ENCODE results near the gene RILPL2. TPM values are rescaled to one million over a fixed set of nuclear protein-coding genes. Genes with fewer than 3 reads are reported as not detected.

The RILPL2 gene
- total and polyA plus RNA-seq, 2 of the 13 experiments (the other 11 are each of a cell fraction or from before 2014, with no cell fraction given) = 2.7 to 8.1 TPM

DNA sequence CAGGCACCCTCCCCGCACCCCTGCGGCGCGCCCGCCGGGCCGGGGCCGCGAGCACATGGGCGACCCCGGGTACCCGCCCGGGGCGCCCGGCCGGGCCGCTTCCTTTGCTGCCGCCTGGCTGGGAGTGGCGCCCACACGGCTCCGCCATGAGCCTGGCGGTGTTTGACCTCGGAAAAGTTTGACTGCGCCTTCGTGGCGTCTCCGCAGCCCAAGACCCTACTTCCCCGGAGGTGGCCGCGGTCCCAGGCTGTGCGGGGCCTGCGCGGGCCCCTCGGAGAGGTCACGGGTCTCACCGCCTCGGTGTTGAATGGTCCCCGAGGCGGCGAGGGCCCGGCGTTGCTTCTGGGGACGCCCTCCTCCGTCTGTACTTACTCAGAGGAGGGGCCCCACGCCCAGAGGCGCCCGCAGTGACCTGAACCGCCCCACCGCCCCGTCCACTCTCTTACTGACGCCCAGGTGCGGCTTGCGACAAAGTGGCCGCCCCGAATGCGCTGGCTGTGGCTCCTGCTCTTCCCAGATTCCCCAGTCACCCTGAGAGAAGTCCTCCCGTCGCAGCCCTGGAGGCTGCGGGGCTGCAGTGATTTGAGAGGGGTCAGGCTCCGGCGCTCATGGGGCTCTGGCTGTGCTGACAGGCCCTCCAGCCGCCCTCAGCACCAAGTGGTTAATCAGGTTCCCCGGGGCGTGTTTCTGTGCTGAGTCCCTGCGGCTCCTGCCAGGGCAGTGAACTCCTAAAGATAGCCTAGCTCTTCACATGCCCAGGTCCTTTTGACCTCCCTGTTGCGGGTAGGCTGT lies 46.7 kb downstream of the RILPL2 start (continued):
- TF ChIP-seq RARG (CRISPR knock-in tag; IDR thresholded peaks at IDR 0.05; ENCODE audit: low read depth) (no peak), ZNF501 (CRISPR knock-in tag; IDR thresholded peaks at IDR 0.05) (no peak), NR1H2 (CRISPR knock-in tag; IDR thresholded peaks at IDR 0.05; ENCODE audit: borderline replicate concordance, low read depth) (no peak), KAT7 (CRISPR knock-in tag; IDR thresholded peaks at IDR 0.05; ENCODE audit: borderline replicate concordance) (no peak), ZNF841 (CRISPR knock-in tag; IDR thresholded peaks at IDR 0.05; ENCODE audit: borderline replicate concordance) (no peak), ZNF382 (CRISPR knock-in tag; IDR thresholded peaks at IDR 0.05; ENCODE audit: borderline replicate concordance) (no peak), ZNF354B (CRISPR knock-in tag; IDR thresholded peaks at IDR 0.05) (no peak; the same call in 1 of the 2 replicates), KMT2B (CRISPR knock-in tag; IDR thresholded peaks at IDR 0.05) (0 out of 2 replicates have a peak, but pooled peaks have one; percentile 31), ISL2 (CRISPR knock-in tag; IDR thresholded peaks at IDR 0.05) (no peak), ZNF431 (CRISPR knock-in tag; IDR thresholded peaks at IDR 0.05; ENCODE audit: borderline replicate concordance, low read depth) (no peak), ZIK1 (CRISPR knock-in tag; IDR thresholded peaks at IDR 0.05; ENCODE audit: borderline replicate concordance, low read depth) (no peak; the same call in 1 of the 2 replicates), ETV6 (CRISPR knock-in tag; conservative IDR thresholded peaks at IDR 0.05) (no peak), NCOA2 (CRISPR knock-in tag; IDR thresholded peaks at IDR 0.05) (no peak), BORCS8-MEF2B (CRISPR knock-in tag; IDR thresholded peaks at IDR 0.05) (no peak), NONO (IDR thresholded peaks at IDR 0.05) (no peak), NONO (CRISPR knock-in tag; conservative IDR thresholded peaks at IDR 0.05) (no peak; the same call in 1 of the 2 replicates)
- TF ChIP-seq, protein P1, sequence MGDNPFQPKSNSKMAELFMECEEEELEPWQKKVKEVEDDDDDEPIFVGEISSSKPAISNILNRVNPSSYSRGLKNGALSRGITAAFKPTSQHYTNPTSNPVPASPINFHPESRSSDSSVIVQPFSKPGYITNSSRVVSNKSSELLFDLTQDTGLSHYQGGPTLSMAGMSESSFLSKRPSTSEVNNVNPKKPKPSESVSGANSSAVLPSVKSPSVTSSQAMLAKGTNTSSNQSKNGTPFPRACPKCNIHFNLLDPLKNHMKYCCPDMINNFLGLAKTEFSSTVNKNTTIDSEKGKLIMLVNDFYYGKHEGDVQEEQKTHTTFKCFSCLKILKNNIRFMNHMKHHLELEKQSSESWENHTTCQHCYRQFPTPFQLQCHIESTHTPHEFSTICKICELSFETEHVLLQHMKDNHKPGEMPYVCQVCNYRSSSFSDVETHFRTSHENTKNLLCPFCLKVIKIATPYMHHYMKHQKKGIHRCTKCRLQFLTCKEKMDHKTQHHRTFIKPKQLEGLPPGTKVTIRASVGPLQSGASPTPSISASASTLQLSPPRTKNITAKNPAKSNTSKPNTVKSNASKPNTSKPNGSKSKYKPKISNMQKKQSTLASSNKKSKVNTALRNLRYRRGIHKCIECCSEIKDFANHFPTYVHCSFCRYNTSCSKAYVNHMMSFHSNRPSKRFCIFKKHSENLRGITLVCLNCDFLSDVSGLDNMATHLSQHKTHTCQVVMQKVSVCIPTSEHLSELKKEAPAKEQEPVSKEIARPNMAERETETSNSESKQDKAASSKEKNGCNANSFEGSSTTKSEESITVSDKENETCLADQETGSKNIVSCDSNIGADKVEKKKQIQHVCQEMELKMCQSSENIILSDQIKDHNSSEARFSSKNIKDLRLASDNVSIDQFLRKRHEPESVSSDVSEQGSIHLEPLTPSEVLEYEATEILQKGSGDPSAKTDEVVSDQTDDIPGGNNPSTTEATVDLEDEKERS (CRISPR knock-in tag; IDR thresholded peaks at IDR 0.05) = 0 out of 2 replicates have a peak, but pooled peaks have one; percentile 34
- TF ChIP-seq, protein P2, sequence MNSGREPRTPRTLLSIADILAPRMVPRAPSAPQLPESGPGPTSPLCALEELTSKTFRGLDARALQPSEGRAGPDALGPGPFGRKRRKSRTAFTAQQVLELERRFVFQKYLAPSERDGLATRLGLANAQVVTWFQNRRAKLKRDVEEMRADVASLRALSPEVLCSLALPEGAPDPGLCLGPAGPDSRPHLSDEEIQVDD (CRISPR knock-in tag; IDR thresholded peaks at IDR 0.05; ENCODE audit: borderline replicate concordance) = no peak
- TF ChIP-seq, protein P3, sequence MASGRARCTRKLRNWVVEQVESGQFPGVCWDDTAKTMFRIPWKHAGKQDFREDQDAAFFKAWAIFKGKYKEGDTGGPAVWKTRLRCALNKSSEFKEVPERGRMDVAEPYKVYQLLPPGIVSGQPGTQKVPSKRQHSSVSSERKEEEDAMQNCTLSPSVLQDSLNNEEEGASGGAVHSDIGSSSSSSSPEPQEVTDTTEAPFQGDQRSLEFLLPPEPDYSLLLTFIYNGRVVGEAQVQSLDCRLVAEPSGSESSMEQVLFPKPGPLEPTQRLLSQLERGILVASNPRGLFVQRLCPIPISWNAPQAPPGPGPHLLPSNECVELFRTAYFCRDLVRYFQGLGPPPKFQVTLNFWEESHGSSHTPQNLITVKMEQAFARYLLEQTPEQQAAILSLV (CRISPR knock-in tag; IDR thresholded peaks at IDR 0.05; ENCODE audit: borderline replicate concordance) = no peak
- TF ChIP-seq, protein P4, sequence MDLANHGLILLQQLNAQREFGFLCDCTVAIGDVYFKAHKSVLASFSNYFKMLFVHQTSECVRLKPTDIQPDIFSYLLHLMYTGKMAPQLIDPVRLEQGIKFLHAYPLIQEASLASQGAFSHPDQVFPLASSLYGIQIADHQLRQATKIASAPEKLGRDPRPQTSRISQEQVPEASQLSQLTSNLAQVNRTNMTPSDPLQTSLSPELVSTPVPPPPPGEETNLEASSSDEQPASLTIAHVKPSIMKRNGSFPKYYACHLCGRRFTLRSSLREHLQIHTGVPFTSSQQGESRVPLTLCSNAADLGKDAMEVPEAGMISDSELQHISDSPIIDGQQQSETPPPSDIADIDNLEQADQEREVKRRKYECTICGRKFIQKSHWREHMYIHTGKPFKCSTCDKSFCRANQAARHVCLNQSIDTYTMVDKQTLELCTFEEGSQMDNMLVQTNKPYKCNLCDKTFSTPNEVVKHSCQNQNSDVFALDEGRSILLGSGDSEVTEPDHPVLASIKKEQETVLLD (CRISPR knock-in tag; IDR thresholded peaks at IDR 0.05; ENCODE audit: low read depth) = no peak
- TF ChIP-seq, protein P5, sequence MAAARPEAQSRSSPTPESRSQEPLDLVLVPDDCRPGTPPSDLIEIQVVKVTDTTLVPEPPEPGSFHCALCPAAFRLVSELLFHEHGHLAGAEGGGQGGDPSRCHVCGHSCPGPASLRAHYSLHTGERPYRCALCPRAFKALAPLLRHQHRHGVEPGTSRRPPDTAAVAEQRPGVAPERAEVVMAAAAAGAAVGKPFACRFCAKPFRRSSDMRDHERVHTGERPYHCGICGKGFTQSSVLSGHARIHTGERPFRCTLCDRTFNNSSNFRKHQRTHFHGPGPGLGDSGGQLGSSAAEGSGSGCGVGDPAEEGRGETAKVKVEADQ (CRISPR knock-in tag; IDR thresholded peaks at IDR 0.05; ENCODE audit: borderline replicate concordance) = 0 out of 2 replicates have a peak, but pooled peaks have one; percentile 67

Measured in HepG2 (cell line).